GM12864 (cell line): ENCODE measurements around the gene ASCL5.

Experiments
- DNase-seq: peaks from one replicate; pipeline ENCODE4 v3.0.0-alpha.2; 2011; ENCODE audit warnings: low read depth
- H3K4me3 ChIP-seq: 2 replicates; pipeline ENCODE4 v1.5.1; 2011; ENCODE audit warnings: mild to moderate bottlenecking, low read depth, low read length, control low read depth
- TF ChIP-seq, protein P1 (sequence below): IDR thresholded peaks from 2 replicates; pipeline ENCODE4 v1.5.1; 2011; ENCODE audit warnings: low read depth, mild to moderate bottlenecking, moderate library complexity, low read length, control low read depth, inconsistent platforms; ENCODE audit errors: missing control alignments

The ASCL5 gene

DNA sequence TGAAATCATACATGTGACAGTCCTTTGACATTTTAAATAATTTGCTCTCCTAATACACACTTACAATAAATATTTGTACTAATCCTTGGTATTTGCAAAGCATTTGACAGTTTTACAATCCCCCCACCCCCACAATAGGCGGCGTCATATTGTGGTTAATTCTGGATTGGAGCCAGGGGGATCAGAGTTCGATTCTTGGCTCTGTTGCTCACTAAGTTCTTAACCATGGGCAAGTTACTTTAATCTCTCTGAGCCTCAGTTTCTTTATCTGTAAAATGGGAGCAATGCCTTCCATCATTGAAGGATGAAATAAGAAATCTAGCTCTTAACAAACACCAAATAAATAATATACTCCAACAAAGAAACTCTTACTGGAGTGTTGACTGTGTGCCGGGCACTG lies 38.6 kb downstream of the ASCL5 start:
- TF ChIP-seq, protein P1, sequence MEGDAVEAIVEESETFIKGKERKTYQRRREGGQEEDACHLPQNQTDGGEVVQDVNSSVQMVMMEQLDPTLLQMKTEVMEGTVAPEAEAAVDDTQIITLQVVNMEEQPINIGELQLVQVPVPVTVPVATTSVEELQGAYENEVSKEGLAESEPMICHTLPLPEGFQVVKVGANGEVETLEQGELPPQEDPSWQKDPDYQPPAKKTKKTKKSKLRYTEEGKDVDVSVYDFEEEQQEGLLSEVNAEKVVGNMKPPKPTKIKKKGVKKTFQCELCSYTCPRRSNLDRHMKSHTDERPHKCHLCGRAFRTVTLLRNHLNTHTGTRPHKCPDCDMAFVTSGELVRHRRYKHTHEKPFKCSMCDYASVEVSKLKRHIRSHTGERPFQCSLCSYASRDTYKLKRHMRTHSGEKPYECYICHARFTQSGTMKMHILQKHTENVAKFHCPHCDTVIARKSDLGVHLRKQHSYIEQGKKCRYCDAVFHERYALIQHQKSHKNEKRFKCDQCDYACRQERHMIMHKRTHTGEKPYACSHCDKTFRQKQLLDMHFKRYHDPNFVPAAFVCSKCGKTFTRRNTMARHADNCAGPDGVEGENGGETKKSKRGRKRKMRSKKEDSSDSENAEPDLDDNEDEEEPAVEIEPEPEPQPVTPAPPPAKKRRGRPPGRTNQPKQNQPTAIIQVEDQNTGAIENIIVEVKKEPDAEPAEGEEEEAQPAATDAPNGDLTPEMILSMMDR, result no peak
- H3K4me3 ChIP-seq, result no peak overlapping the region
- no peak for DNase-seq

DNA sequence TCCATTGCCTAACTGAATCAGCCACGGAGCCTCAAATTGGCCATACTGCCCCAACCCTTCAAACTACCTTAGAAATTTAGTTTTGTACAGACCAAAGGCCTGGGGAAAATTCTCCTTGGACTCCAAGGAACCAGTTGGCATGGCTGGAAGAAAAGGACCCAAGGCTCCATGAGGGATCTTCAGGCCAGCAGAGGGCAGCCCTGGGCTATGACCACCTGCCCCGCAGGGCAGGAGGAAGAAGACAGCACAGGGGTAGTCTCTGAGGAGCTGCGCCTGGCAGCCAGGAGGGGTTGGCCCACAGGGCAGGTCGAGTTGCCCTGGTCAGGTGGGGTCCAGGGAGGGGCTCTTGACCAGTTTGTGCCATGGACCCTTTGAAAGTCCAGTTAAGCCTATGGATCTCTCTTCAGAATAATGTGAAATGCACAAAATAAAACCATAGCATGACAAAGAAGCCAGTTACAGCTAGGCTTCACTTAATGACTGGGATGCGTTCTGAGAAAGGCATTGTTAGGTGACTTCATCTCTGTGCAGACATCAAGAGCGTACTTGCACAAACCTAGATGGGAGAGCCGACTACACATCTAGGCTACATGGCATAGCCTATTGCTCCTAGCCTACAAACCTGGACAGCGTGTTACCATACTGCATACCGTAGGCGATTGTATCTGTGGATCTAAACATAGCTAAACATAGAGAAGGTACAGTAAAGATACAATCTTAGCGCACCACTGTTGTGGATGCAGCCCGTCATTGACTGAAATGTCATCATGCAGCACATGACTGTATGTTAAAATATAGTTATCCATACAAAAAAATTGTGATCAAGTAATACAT lies 40.9 kb downstream of the ASCL5 start:
- H3K4me3 ChIP-seq, result no peak overlapping the region
- TF ChIP-seq, protein P1, result peak; percentile 65
- no peak for DNase-seq

DNA sequence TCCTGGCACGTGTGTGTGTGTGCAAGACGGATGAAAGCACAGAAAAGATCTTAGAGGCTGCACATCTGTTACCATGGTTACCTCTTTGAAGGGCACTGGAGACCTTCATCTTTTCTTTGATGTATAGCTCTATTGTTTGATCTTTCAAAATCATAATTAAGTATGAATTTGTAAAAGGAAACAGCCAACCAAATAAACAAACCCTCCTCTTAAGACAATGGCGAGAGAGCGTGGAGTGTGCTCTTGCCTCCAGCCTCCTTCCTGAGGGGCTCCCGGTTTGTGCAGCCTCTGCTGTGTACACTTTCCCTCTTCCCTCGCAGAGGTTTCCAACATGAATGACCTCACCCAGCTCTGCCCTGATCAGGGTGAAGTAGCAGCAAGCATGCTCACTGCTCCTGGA lies 42.7 kb downstream of the ASCL5 start:
- DNase-seq, result no peak
- TF ChIP-seq, protein P1, result no peak
- no peak overlapping the region for H3K4me3 ChIP-seq

DNA sequence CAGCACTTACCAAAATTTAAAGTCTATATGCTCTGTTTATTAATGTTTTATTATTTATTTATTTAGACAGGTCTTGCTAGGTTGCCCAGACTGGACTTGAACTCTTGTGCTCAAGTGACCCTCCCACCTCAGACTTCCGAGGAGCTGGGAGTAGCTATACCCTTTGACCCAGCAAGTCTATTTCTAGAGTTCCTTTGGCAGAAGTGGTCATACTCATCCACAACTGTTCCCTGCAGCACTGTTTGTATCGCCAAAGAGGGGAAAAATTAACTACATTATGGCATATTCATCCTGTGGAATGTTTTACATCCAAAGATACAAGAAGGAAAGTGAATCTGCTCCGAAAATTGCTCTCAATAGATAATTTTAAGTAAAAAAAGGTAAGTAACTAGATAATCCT lies 43.2 kb downstream of the ASCL5 start:
- TF ChIP-seq, protein P1, result no peak

DNA sequence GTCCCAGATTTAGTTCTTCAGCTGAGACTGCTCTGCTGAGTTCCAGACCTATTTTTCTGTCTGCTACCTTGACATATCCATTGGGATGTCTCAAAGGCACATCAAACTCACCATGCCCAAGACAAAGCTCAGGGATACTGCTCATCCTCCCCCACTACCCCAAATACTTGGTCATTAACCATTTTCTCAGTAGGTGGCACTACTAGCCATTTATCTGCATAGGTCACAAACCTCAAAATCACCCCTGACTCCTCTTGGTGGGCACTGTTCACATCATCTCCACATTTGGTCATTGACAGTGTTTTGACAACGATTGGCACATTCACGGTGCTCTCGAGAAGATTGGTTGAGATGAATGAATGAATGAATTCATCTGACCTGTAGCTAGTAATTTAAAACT lies 46.8 kb downstream of the ASCL5 start:
- TF ChIP-seq, protein P1, result peak; percentile 2
- no peak overlapping the region for H3K4me3 ChIP-seq
- no peak for DNase-seq

More for the DNA sequence above, 43.2 kb downstream of the ASCL5 start:
- DNase-seq, result no peak
- H3K4me3 ChIP-seq, result no peak overlapping the region

DNA sequence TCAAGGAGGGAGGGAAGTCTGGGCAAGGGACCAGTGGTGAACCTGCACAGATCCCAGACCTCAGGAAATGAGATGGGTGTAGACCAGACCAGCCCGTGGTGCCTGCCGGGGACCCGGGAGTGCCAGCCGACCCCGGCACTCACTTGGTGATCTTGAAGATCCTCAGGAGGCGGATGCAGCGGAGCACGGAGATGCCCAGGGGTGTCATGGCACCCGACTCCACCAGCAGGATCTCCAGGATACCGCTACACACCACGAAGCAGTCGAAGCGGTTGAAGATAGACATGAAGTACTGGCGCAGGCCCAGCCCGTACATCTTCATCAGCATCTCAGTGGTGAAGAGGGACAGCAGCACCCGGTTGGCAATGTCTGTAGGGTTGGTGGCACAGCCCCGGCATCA lies 49.2 kb downstream of the ASCL5 start:
- no peak overlapping the region for H3K4me3 ChIP-seq
- TF ChIP-seq, protein P1, result no peak
- DNase-seq, result no peak

DNA sequence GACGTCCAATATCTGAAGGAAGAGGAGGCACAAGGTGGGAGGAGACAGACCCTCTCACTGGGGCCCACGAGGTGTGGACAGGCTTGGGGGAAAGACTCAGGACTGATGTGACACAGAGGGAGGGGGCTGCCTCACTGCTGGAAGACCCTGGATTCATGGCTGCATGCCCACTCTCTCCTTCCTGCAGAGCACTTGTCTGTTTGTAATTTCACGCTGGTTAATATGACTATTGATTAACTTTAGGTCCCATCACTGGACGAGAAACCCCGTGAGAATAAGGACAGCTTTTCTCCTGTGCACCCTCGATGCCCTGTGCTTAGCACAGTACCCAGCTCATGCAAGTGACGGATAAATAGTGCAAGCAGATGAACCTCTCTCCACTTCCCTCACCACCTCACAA lies 49.9 kb downstream of the ASCL5 start:
- TF ChIP-seq, protein P1, result no peak
- DNase-seq, result no peak
- H3K4me3 ChIP-seq, result no peak overlapping the region
